Bronchial epithelial cell (primary cell): ENCODE measurements around the gene PTPN1. TPM values are rescaled to one million over a fixed set of nuclear protein-coding genes. Genes with fewer than 3 reads are reported as not detected.
A peak's percentile ranks its signal among the peaks of the same experiment; 100 is the strongest.

ENCODE experiments used
- DNase-seq: peaks from one replicate; pipeline ENCODE4 v3.0.0-alpha.2; 2010; ENCODE audit warnings: low read depth
- FAIRE-seq: peaks from 2 replicates; lab custom pipeline; 2011; peaks lifted over from hg19 to GRCh38; lab: Jason Lieb, UNC
- H3K27me3 ChIP-seq: 2 replicates; pipeline ENCODE4 v1.5.1; 2011; ENCODE audit warnings: low read length; ENCODE audit not compliant: control insufficient read depth, insufficient read depth
- H3K36me3 ChIP-seq: 2 replicates; pipeline ENCODE4 v1.5.1; 2011; ENCODE audit warnings: low read length; ENCODE audit not compliant: control insufficient read depth, insufficient read depth
- H3K4me3 ChIP-seq: 2 replicates; pipeline ENCODE4 v1.5.1; 2011; ENCODE audit warnings: mild to moderate bottlenecking, low read depth, low read length, control low read depth
- CTCF ChIP-seq: IDR thresholded peaks from 2 replicates; pipeline ENCODE4 v1.5.1; 2011; ENCODE audit warnings: mild to moderate bottlenecking, moderate library complexity, low read length, control low read depth, inconsistent platforms; ENCODE audit not compliant: insufficient read depth, severe bottlenecking
- total RNA-seq: library from RNA; depleted of rRNA; stranded (reverse); fragments of >200 nt; gene quantifications from 2 replicates; pipeline ENCODE4 v1.2.1, GENCODE V29; 2014

The PTPN1 gene
- total RNA-seq, 1 donor from 2014 or later: 18.4 TPM

- peak; percentile 8 for TF ChIP-seq CTCF
- DNase-seq (no peak), FAIRE-seq (no peak)
These were observed 100.1 kb downstream of the PTPN1 start for GRCh38 chr20:50610212-50610718.

GRCh38 chr20:50611128-50611810 is 101.1 kb downstream of the PTPN1 start:
- Histone ChIP-seq H3K27me3 (no peaks in the 10 kb centered on the region), H3K36me3 (no peaks in the 10 kb centered on the region), H3K4me3 (no peak overlapping the region)
- no peak for TF ChIP-seq CTCF
- no peak for FAIRE-seq
- DNase-seq: no peak

More at GRCh38 chr20:50610212-50610718, 100.1 kb downstream of the PTPN1 start:
- Histone ChIP-seq H3K4me3 (no peak overlapping the region), H3K27me3 (no peaks in the 10 kb centered on the region), H3K36me3 (no peaks in the 10 kb centered on the region)

GRCh38 chr20:50613438-50614169 is 103.4 kb downstream of the PTPN1 start:
- H3K4me3 ChIP-seq: no peak overlapping the region
- TF ChIP-seq CTCF: no peak
- no peak for FAIRE-seq

GRCh38 chr20:50615407-50615806 is 105.2 kb downstream of the PTPN1 start:
- DNase-seq (no peak), FAIRE-seq (no peak)
- H3K36me3 ChIP-seq: no peaks in the 10 kb centered on the region
- H3K4me3 ChIP-seq: no peak overlapping the region
- H3K27me3 ChIP-seq: no peaks in the 10 kb centered on the region
- no peak for TF ChIP-seq CTCF

More at GRCh38 chr20:50613438-50614169, 103.4 kb downstream of the PTPN1 start:
- H3K27me3 ChIP-seq: no peaks in the 10 kb centered on the region
- no peaks in the 10 kb centered on the region for H3K36me3 ChIP-seq
- DNase-seq: no peak

GRCh38 chr20:50617022-50617421 is 106.8 kb downstream of the PTPN1 start:
- TF ChIP-seq CTCF: no peak
- Histone ChIP-seq H3K4me3 (no peak overlapping the region), H3K27me3 (no peaks in the 10 kb centered on the region), H3K36me3 (no peaks in the 10 kb centered on the region)
- FAIRE-seq: no peak
- DNase-seq: no peak
